HepG2 (cell line): ENCODE data around the gene GJA5. TPM values are rescaled to one million over a fixed set of nuclear protein-coding genes. Genes with fewer than 3 reads are reported as not detected.

Source experiments
- DR1 ChIP-seq: sonication (generic); formaldehyde crosslinking; IDR thresholded peaks from 2 replicates; pipeline ENCODE4 v1.8.0; 2021; ENCODE audit warnings: mild to moderate bottlenecking, missing genetic modification reagents, inconsistent platforms
- FOXK1 ChIP-seq: sonication (generic); formaldehyde crosslinking; IDR thresholded peaks from 2 replicates; pipeline ENCODE4 v1.4.0; 2020; ENCODE audit warnings: low read depth, missing genetic modification reagents, borderline replicate concordance
- IKZF1 ChIP-seq: fragments of 450-650 bp; IDR thresholded peaks from 2 replicates; pipeline ENCODE4 v1.7.1; 2016
- PAX8 ChIP-seq: sonication (generic); formaldehyde crosslinking; IDR thresholded peaks from 2 replicates; pipeline ENCODE4 v1.8.0; 2022; ENCODE audit warnings: mild to moderate bottlenecking, missing genetic modification reagents, borderline replicate concordance
- REXO4 ChIP-seq: sonication (generic); formaldehyde crosslinking; IDR thresholded peaks from 2 replicates; pipeline ENCODE4 v1.8.0; 2022; ENCODE audit warnings: missing genetic modification reagents, mild to moderate bottlenecking, borderline replicate concordance
- ZNF468 ChIP-seq: sonication (generic); formaldehyde crosslinking; IDR thresholded peaks from 2 replicates; pipeline ENCODE4 v1.8.0; 2022; ENCODE audit warnings: mild to moderate bottlenecking, moderate library complexity, missing genetic modification reagents
- polyA plus RNA-seq, 8 experiments: library from polyadenylated mRNA; depleted of rRNA in 3 of 8; stranded (reverse) in 7 of 8; unstranded in 1 of 8; fragments of >200 nt; fragmentation: Illumina TruSeq in 4 of 8; extraction: Trizol in 4 of 8; gene quantifications; 2 replicates each; pipeline versions ENCODE4 v1.2.1 to v1.2.3, GENCODE V29; 2011 to 2016; ENCODE audit warnings: low read depth in 4 of 8, missing spikeins in 1 of 8, mixed read lengths in 1 of 8; ENCODE audit not compliant: insufficient read depth in 1 of 8
- total RNA-seq, 5 experiments: library from RNA; depleted of rRNA; stranded (reverse); fragments of >200 nt; fragmentation: Illumina TruSeq; extraction: Trizol; gene quantifications; 2 replicates each; pipeline ENCODE4 v1.2.3, GENCODE V29; 2016; ENCODE audit warnings: low read depth in 1 of 5
- TF ChIP-seq, protein P1 (sequence below): sonication (generic); formaldehyde crosslinking; IDR thresholded peaks from 2 replicates; pipeline ENCODE4 v1.4.0; 2020; ENCODE audit warnings: mild to moderate bottlenecking, missing genetic modification reagents
- TF ChIP-seq, protein P2 (sequence below): sonication (generic); formaldehyde crosslinking; IDR thresholded peaks from 2 replicates; pipeline ENCODE4 v1.9.0; 2021; ENCODE audit warnings: missing genetic modification reagents, borderline replicate concordance
- TF ChIP-seq, protein P3 (sequence below): sonication (generic); formaldehyde crosslinking; IDR thresholded peaks from 2 replicates; pipeline ENCODE4 v1.4.0; 2020; ENCODE audit warnings: missing genetic modification reagents
- TF ChIP-seq, protein P4 (sequence below): sonication (generic); formaldehyde crosslinking; IDR thresholded peaks from 2 replicates; pipeline ENCODE4 v1.5.1; 2020; ENCODE audit warnings: missing genetic modification reagents, mild to moderate bottlenecking, borderline replicate concordance
- TF ChIP-seq, protein P5 (sequence below): fragments of 450-650 bp; IDR thresholded peaks from 2 replicates; pipeline ENCODE4 v1.6.1; 2016

The GJA5 gene
- total and polyA plus RNA-seq, 2 of the 13 experiments (the other 11 are each of a cell fraction or from before 2014, with no cell fraction given), result not detected

DNA sequence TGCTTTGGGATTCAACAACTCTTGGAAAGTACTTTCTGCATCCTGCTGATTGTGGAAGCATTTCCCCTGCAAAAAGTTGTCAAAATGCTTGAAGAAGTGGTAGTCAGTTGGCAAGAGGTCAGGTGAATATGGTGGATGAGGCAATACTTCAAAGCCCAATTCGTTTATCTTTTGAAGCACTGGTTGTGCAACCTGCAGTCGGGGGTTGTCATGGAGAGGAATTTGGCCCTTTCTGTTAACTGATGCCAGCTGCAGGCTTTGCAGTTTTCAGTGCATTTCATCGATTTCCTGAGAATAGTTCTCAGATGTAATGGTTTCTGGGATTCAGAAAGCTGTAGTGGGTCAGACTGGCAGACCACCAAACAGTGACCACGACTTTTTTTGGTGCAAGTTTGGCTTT is 47.6 kb upstream of the GJA5 start (continued):
- TF ChIP-seq, protein P1, sequence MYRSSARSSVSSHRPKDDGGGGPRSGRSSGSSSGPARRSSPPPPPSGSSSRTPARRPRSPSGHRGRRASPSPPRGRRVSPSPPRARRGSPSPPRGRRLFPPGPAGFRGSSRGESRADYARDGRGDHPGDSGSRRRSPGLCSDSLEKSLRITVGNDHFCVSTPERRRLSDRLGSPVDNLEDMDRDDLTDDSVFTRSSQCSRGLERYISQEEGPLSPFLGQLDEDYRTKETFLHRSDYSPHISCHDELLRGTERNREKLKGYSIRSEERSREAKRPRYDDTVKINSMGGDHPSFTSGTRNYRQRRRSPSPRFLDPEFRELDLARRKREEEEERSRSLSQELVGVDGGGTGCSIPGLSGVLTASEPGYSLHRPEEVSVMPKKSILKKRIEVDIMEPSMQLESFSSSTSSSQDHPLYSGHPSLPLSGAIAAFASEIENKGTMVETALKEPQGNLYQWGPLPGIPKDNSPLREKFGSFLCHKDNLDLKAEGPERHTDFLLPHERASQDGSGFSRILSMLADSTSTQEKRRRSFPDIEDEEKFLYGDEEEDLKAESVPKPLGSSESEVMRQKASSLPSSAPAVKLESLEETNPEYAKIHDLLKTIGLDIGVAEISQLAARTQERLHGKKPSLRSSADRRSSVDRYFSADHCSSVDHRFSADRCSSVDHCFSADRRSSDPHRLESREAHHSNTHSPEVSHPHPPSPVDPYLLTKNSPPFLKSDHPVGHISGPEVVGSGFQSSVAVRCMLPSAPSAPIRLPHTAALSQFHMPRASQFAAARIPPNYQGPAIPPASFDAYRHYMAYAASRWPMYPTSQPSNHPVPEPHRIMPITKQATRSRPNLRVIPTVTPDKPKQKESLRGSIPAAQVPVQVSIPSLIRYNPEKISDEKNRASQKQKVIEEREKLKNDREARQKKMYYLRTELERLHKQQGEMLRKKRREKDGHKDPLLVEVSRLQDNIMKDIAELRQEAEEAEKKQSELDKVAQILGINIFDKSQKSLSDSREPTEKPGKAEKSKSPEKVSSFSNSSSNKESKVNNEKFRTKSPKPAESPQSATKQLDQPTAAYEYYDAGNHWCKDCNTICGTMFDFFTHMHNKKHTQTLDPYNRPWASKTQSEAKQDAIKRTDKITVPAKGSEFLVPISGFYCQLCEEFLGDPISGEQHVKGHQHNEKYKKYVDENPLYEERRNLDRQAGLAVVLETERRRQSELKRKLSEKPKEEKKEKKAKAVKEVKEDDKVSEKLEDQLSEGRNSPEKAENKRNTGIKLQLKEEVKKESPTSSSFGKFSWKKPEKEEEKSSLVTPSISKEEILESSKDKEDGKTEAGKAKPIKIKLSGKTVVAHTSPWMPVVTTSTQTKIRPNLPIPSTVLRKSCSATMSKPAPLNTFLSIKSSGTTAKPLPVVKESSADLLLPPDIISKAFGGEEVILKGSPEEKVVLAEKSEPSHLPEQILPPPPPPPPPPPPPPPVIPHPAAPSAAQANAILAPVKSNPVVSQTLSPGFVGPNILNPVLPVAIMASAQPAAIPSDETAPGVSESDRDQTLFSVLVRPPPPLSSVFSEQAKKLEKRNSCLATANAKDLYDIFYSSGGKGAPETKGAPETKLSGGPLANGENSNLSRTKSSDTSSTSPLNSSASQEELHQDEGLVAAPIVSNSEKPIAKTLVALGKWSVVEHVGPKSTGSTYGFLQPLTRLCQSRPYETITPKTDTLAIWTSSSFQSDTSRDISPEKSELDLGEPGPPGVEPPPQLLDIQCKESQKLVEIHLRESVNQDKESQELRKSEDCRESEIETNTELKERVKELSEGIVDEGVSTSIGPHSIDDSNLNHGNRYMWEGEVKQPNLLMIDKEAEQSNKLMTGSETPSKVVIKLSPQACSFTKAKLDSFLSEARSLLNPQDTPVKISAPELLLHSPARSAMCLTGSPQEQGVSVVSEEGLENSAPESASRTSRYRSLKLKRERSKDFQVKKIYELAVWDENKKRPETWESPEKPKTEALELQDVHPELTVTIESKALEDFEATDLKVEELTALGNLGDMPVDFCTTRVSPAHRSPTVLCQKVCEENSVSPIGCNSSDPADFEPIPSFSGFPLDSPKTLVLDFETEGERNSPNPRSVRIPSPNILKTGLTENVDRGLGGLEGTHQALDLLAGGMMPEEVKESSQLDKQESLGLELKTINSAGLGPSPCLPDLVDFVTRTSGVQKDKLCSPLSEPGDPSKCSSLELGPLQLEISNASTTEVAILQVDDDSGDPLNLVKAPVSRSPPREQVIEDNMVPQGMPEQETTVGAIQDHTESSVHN (CRISPR knock-in tag), result no peak
- TF ChIP-seq FOXK1 (CRISPR knock-in tag), result peak; percentile 84; the same call in 1 of the 2 replicates
- TF ChIP-seq ZNF468 (CRISPR knock-in tag), result no peak
- TF ChIP-seq, protein P2, sequence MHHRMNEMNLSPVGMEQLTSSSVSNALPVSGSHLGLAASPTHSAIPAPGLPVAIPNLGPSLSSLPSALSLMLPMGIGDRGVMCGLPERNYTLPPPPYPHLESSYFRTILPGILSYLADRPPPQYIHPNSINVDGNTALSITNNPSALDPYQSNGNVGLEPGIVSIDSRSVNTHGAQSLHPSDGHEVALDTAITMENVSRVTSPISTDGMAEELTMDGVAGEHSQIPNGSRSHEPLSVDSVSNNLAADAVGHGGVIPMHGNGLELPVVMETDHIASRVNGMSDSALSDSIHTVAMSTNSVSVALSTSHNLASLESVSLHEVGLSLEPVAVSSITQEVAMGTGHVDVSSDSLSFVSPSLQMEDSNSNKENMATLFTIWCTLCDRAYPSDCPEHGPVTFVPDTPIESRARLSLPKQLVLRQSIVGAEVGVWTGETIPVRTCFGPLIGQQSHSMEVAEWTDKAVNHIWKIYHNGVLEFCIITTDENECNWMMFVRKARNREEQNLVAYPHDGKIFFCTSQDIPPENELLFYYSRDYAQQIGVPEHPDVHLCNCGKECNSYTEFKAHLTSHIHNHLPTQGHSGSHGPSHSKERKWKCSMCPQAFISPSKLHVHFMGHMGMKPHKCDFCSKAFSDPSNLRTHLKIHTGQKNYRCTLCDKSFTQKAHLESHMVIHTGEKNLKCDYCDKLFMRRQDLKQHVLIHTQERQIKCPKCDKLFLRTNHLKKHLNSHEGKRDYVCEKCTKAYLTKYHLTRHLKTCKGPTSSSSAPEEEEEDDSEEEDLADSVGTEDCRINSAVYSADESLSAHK (CRISPR knock-in tag), result no peak
- TF ChIP-seq REXO4, result no peak
- TF ChIP-seq DR1 (CRISPR knock-in tag), result no peak
- no peak for TF ChIP-seq IKZF1
- TF ChIP-seq, protein P3, sequence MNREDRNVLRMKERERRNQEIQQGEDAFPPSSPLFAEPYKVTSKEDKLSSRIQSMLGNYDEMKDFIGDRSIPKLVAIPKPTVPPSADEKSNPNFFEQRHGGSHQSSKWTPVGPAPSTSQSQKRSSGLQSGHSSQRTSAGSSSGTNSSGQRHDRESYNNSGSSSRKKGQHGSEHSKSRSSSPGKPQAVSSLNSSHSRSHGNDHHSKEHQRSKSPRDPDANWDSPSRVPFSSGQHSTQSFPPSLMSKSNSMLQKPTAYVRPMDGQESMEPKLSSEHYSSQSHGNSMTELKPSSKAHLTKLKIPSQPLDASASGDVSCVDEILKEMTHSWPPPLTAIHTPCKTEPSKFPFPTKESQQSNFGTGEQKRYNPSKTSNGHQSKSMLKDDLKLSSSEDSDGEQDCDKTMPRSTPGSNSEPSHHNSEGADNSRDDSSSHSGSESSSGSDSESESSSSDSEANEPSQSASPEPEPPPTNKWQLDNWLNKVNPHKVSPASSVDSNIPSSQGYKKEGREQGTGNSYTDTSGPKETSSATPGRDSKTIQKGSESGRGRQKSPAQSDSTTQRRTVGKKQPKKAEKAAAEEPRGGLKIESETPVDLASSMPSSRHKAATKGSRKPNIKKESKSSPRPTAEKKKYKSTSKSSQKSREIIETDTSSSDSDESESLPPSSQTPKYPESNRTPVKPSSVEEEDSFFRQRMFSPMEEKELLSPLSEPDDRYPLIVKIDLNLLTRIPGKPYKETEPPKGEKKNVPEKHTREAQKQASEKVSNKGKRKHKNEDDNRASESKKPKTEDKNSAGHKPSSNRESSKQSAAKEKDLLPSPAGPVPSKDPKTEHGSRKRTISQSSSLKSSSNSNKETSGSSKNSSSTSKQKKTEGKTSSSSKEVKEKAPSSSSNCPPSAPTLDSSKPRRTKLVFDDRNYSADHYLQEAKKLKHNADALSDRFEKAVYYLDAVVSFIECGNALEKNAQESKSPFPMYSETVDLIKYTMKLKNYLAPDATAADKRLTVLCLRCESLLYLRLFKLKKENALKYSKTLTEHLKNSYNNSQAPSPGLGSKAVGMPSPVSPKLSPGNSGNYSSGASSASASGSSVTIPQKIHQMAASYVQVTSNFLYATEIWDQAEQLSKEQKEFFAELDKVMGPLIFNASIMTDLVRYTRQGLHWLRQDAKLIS (CRISPR knock-in tag), result no peak
- TF ChIP-seq PAX8, result no peak
- TF ChIP-seq, protein P4, sequence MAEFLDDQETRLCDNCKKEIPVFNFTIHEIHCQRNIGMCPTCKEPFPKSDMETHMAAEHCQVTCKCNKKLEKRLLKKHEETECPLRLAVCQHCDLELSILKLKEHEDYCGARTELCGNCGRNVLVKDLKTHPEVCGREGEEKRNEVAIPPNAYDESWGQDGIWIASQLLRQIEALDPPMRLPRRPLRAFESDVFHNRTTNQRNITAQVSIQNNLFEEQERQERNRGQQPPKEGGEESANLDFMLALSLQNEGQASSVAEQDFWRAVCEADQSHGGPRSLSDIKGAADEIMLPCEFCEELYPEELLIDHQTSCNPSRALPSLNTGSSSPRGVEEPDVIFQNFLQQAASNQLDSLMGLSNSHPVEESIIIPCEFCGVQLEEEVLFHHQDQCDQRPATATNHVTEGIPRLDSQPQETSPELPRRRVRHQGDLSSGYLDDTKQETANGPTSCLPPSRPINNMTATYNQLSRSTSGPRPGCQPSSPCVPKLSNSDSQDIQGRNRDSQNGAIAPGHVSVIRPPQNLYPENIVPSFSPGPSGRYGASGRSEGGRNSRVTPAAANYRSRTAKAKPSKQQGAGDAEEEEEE (CRISPR knock-in tag), result no peak
- TF ChIP-seq, protein P5, sequence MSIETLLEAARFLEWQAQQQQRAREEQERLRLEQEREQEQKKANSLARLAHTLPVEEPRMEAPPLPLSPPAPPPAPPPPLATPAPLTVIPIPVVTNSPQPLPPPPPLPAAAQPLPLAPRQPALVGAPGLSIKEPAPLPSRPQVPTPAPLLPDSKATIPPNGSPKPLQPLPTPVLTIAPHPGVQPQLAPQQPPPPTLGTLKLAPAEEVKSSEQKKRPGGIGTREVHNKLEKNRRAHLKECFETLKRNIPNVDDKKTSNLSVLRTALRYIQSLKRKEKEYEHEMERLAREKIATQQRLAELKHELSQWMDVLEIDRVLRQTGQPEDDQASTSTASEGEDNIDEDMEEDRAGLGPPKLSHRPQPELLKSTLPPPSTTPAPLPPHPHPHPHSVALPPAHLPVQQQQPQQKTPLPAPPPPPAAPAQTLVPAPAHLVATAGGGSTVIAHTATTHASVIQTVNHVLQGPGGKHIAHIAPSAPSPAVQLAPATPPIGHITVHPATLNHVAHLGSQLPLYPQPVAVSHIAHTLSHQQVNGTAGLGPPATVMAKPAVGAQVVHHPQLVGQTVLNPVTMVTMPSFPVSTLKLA, result no peak
